IMR-90 (cell line): Measurements from ENCODE around the gene FAM216B. TPM values are rescaled to one million over a fixed set of nuclear protein-coding genes. Genes with fewer than 3 reads are reported as not detected.
A peak's percentile ranks its signal among the peaks of the same experiment; 100 is the strongest.

Experiments
- ATAC-seq: fragments of 200-7000 bp; cut with Tn5 transposase; 2 replicates; pipeline ENCODE4 v1.9.1; 2020; ENCODE audit warnings: low read depth, mild to moderate bottlenecking, moderate library complexity
- BruUV-seq: library from RNA; stranded (reverse); fragments of 400-500 nt; replicated peaks from 2 replicates; lab custom pipeline; 2021; lab: Mats Ljungman, UMichigan
- CTCF ChIA-PET: fragments of 300-600 bp; formaldehyde crosslinking; extraction: SDS; loops from one replicate; lab custom pipeline; 2021; ENCODE audit warnings: antibody characterized with exemption; lab: Yijun Ruan, JAX
- POLR2A ChIA-PET: fragments of 300-600 bp; sonication (Branson Sonifier 250); formaldehyde crosslinking; loops from one replicate; lab custom pipeline; 2022; ENCODE audit warnings: antibody characterized with exemption; ENCODE audit not compliant: unreplicated experiment; lab: Charles Lee
- DNase-seq: peaks from one replicate; pipeline ENCODE4 v3.0.0; 2013
- H2AFZ ChIP-seq: replicated peaks from 2 replicates; pipeline ENCODE3; 2013; ENCODE audit warnings: low read length, mild to moderate bottlenecking; ENCODE audit not compliant: poor library complexity
- H2AK5ac ChIP-seq: 2 replicates; pipeline ENCODE4 v1.6.1; 2013; ENCODE audit warnings: low read depth, low read length, inconsistent platforms
- H2AK9ac ChIP-seq: replicated peaks from 2 replicates; pipeline ENCODE3; 2013; ENCODE audit warnings: mild to moderate bottlenecking, low read depth, low read length, moderate library complexity; ENCODE audit not compliant: poor library complexity
- H2BK120ac ChIP-seq: 2 replicates; pipeline ENCODE4 v1.6.1; 2013; ENCODE audit warnings: low read depth, low read length, inconsistent platforms
- H2BK15ac ChIP-seq: 3 replicates; pipeline ENCODE4 v1.6.1; 2013; ENCODE audit warnings: low read depth, low read length, inconsistent platforms
- H2BK20ac ChIP-seq: 2 replicates; pipeline ENCODE4 v1.6.1; 2013; ENCODE audit warnings: low read depth, mild to moderate bottlenecking, inconsistent platforms, low read length, moderate library complexity
- H2BK5ac ChIP-seq: 2 replicates; pipeline ENCODE4 v1.6.1; 2013; ENCODE audit warnings: mild to moderate bottlenecking, low read depth, low read length, inconsistent platforms; ENCODE audit not compliant: poor library complexity, severe bottlenecking
- H3K14ac ChIP-seq: replicated peaks from 2 replicates; pipeline ENCODE4 v1.6.1; 2013; ENCODE audit warnings: low read depth, low read length, inconsistent platforms
- H3K18ac ChIP-seq: 2 replicates; pipeline ENCODE4 v1.6.1; 2013; ENCODE audit warnings: low read depth, low read length, control low read depth
- H3K23ac ChIP-seq: 2 replicates; pipeline ENCODE4 v1.6.1; 2013; ENCODE audit warnings: low read depth, low read length, inconsistent platforms
- H3K27ac ChIP-seq: 2 replicates; pipeline ENCODE4 v1.5.1; 2013; ENCODE audit warnings: mild to moderate bottlenecking, control low read depth, low read length; ENCODE audit not compliant: insufficient read depth
- H3K27me3 ChIP-seq: 2 replicates; pipeline ENCODE4 v1.6.1; 2013; ENCODE audit warnings: low read length; ENCODE audit not compliant: control insufficient read depth, insufficient read depth
- H3K36me3 ChIP-seq: 2 replicates; pipeline ENCODE4 v1.6.1; 2013; ENCODE audit warnings: low read length, mixed read lengths; ENCODE audit not compliant: control insufficient read depth, insufficient read depth
- H3K4ac ChIP-seq: 2 replicates; pipeline ENCODE4 v1.6.1; 2013; ENCODE audit warnings: low read depth, low read length, inconsistent platforms
- H3K4me1 ChIP-seq: 2 replicates; pipeline ENCODE4 v1.6.1; 2013; ENCODE audit warnings: low read length, mixed read lengths; ENCODE audit not compliant: control insufficient read depth, insufficient read depth
- H3K4me2 ChIP-seq: 2 replicates; pipeline ENCODE4 v1.6.1; 2013; ENCODE audit warnings: low read depth, mild to moderate bottlenecking, control low read depth, low read length, moderate library complexity
- H3K4me3 ChIP-seq: 2 replicates; pipeline ENCODE4 v1.5.1; 2013; ENCODE audit warnings: low read depth, mild to moderate bottlenecking, control low read depth, low read length, moderate library complexity; ENCODE audit not compliant: insufficient read depth
- H3K56ac ChIP-seq: 2 replicates; pipeline ENCODE4 v1.6.1; 2013; ENCODE audit warnings: low read length, inconsistent platforms; ENCODE audit not compliant: insufficient read depth; ENCODE audit errors: extremely low read depth
- H3K79me1 ChIP-seq, 2 experiments: 2 replicates each; pipeline ENCODE4 v1.6.1; 2013; ENCODE audit warnings: low read length in 2 of 2, inconsistent platforms in 1 of 2, low read depth in 1 of 2
- H3K9ac ChIP-seq: 2 replicates; pipeline ENCODE4 v1.6.1; 2013; ENCODE audit warnings: low read depth, low read length, control low read depth
- H3K9me1 ChIP-seq: 2 replicates; pipeline ENCODE4 v1.6.1; 2013; ENCODE audit warnings: low read length, inconsistent platforms; ENCODE audit not compliant: insufficient read depth
- H3K9me3 ChIP-seq: 2 replicates; pipeline ENCODE4 v1.6.1; 2013; ENCODE audit warnings: low read length; ENCODE audit not compliant: control insufficient read depth, insufficient read depth
- H4K20me1 ChIP-seq: 2 replicates; pipeline ENCODE4 v1.6.1; 2013; ENCODE audit warnings: low read length, inconsistent platforms; ENCODE audit not compliant: insufficient read depth
- H4K5ac ChIP-seq: 2 replicates; pipeline ENCODE4 v1.6.1; 2013; ENCODE audit warnings: mild to moderate bottlenecking, low read depth, low read length, control low read depth
- H4K8ac ChIP-seq, 2 experiments: 2 replicates each; pipeline ENCODE4 v1.6.1; 2013; ENCODE audit warnings: low read depth in 2 of 2, low read length in 2 of 2, control low read depth in 1 of 2, inconsistent platforms in 1 of 2
- H4K91ac ChIP-seq: 2 replicates; pipeline ENCODE4 v1.6.1; 2013; ENCODE audit warnings: low read depth, low read length, inconsistent platforms; ENCODE audit not compliant: insufficient read depth
- BHLHE40 ChIP-seq: fragments of 150-350 bp; IDR thresholded peaks from 2 replicates; pipeline ENCODE4 v1.6.1; 2016; ENCODE audit warnings: mild to moderate bottlenecking, low read depth, low read length
- FOS ChIP-seq: fragments of 150-350 bp; IDR thresholded peaks from 2 replicates; pipeline ENCODE4 v1.6.1; 2016; ENCODE audit warnings: low read depth, low read length
- MAZ ChIP-seq: IDR thresholded peaks from 2 replicates; pipeline ENCODE4 v1.6.1; 2012; ENCODE audit warnings: low read depth, mild to moderate bottlenecking, low read length, improper control_type of control experiment, moderate library complexity, borderline replicate concordance
- MXI1 ChIP-seq: IDR thresholded peaks from 2 replicates; pipeline ENCODE4 v1.6.1; 2012; ENCODE audit warnings: low read depth, mild to moderate bottlenecking, low read length, moderate library complexity, borderline replicate concordance
- POLR2A ChIP-seq: IDR thresholded peaks from 2 replicates; pipeline ENCODE4 v1.6.1; 2012; ENCODE audit warnings: mild to moderate bottlenecking, low read depth, low read length
- RCOR1 ChIP-seq: IDR thresholded peaks from 2 replicates; pipeline ENCODE4 v1.6.1; 2012; ENCODE audit warnings: mild to moderate bottlenecking, low read length, improper control_type of control experiment; ENCODE audit not compliant: insufficient replicate concordance
- SMC3 ChIP-seq: fragments of 150-350 bp; IDR thresholded peaks from 2 replicates; pipeline ENCODE4 v1.6.1; 2016; ENCODE audit warnings: low read depth, mild to moderate bottlenecking, antibody characterized with exemption, low read length, moderate library complexity
- WGBS, 2 experiments: methylation state at CpG; one replicate each; pipeline versions ENCODE4 v1.1.5 to v1.1.7; 2013; ENCODE audit warnings: missing lambda C conversion rate in 2 of 2; ENCODE audit not compliant: insufficient read length in 1 of 2; ENCODE audit errors: extremely low coverage in 2 of 2; 5-methylcytosine and 5-hydroxymethylcytosine counted together
- dilution Hi-C: fragments of 300-500 bp; cut with HindIII; formaldehyde crosslinking; loops from one replicate; pipeline ENCODE4 v1.14.3; 2018; ENCODE audit warnings: low sequenced_read_pairs; ENCODE audit not compliant: unreplicated experiment
- in situ Hi-C: fragments of 300-500 bp; cut with MboI; formaldehyde crosslinking; loops from 3 replicates; pipeline ENCODE4 v1.14.3; 2019; ENCODE audit warnings: low sequenced_read_pairs, inconsistent platforms, mixed read lengths
- intact Hi-C: fragments of 100-400 bp; cut with micrococcal nuclease; formaldehyde crosslinking; loops from 2 replicates; pipeline ENCODE4 v1.10.0; 2022
- polyA plus RNA-seq, 3 experiments: library from polyadenylated mRNA; depleted of rRNA; stranded (reverse); fragments of >200 nt; gene quantifications; 2 replicates each; pipeline ENCODE4 v1.2.3, GENCODE V29; 2012; ENCODE audit warnings: low replicate concordance in 1 of 3
- total RNA-seq: library from RNA; depleted of rRNA; stranded (reverse); fragments of >200 nt; gene quantifications from 2 replicates; pipeline ENCODE4 v1.2.3, GENCODE V29; 2012
- TF ChIP-seq, protein P1 (sequence below): conservative IDR thresholded peaks from 2 replicates; pipeline ENCODE4 v1.5.1; 2012; ENCODE audit warnings: mild to moderate bottlenecking, low read depth, low read length, improper control_type of control experiment
- TF ChIP-seq, protein P2 (sequence below): fragments of 150-350 bp; IDR thresholded peaks from 2 replicates; pipeline ENCODE4 v1.6.1; 2017; ENCODE audit warnings: mild to moderate bottlenecking, antibody characterized with exemption, low read length, low read depth

The FAM216B gene
- total and polyA plus RNA-seq, 2 of the 4 experiments (the other 2 are of a cell fraction): not detected

DNA sequence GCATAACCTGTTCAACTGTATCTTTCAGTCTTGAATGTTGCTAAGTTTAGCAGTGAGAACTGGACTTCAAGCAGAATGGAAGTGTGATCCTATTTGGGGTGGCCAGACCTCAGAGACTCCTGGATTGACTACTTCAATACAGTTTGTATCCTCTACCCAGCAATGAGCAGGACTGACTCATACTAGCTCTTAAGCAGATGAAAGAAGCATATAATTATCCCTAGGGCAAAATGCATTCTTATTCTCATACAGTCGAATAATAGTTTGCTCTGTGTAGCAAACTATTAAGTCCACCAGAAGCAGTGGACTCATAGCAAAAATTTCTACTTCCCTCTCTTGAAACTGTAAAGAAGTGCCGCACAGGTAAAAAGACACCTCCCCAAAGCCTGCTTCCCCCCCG lies 46.4 kb upstream of the FAM216B start:
- Histone ChIP-seq H2BK5ac (no peak overlapping the region), H2BK15ac (no peak overlapping the region), H3K23ac (no peak overlapping the region), H3K14ac (no peak overlapping the region), H3K56ac (no peak overlapping the region), H4K5ac (no peak overlapping the region), H3K9me1 (no peaks in the 10 kb centered on the region; the same call in 1 of the 2 replicates), H3K27me3 (no peaks in the 10 kb centered on the region), H4K20me1 (no peaks in the 10 kb centered on the region), H2AFZ (no peak overlapping the region), H3K79me1 (no peaks in the 10 kb centered on the region), H2BK120ac (no peak overlapping the region), H3K4me1 (no peaks in the 10 kb centered on the region), H2BK20ac (no peak overlapping the region), H2AK9ac (no peak overlapping the region), H4K91ac (no peak overlapping the region), H3K9ac (no peak overlapping the region), H3K27ac (no peak overlapping the region), H3K9me3 (no peaks in the 10 kb centered on the region), H3K4me3 (no peak overlapping the region), H3K36me3 (no peaks in the 10 kb centered on the region), H3K4ac (no peak overlapping the region), H4K8ac (no peak overlapping the region), H3K4me2 (no peak overlapping the region), H2AK5ac (no peak overlapping the region), H3K18ac (no peak overlapping the region)
- in situ Hi-C loops: no loop called here
- DNase-seq (peak; percentile 30), ATAC-seq (peak; percentile 42)
- intact Hi-C loops: no loop called here
- ChIA-PET CTCF (no interaction called here), POLR2A (no interaction called here)
- no peak for TF ChIP-seq RCOR1
- no peak for TF ChIP-seq BHLHE40
- TF ChIP-seq MAZ: no peak
- TF ChIP-seq, protein P1, sequence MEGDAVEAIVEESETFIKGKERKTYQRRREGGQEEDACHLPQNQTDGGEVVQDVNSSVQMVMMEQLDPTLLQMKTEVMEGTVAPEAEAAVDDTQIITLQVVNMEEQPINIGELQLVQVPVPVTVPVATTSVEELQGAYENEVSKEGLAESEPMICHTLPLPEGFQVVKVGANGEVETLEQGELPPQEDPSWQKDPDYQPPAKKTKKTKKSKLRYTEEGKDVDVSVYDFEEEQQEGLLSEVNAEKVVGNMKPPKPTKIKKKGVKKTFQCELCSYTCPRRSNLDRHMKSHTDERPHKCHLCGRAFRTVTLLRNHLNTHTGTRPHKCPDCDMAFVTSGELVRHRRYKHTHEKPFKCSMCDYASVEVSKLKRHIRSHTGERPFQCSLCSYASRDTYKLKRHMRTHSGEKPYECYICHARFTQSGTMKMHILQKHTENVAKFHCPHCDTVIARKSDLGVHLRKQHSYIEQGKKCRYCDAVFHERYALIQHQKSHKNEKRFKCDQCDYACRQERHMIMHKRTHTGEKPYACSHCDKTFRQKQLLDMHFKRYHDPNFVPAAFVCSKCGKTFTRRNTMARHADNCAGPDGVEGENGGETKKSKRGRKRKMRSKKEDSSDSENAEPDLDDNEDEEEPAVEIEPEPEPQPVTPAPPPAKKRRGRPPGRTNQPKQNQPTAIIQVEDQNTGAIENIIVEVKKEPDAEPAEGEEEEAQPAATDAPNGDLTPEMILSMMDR: no peak
- TF ChIP-seq, protein P2, sequence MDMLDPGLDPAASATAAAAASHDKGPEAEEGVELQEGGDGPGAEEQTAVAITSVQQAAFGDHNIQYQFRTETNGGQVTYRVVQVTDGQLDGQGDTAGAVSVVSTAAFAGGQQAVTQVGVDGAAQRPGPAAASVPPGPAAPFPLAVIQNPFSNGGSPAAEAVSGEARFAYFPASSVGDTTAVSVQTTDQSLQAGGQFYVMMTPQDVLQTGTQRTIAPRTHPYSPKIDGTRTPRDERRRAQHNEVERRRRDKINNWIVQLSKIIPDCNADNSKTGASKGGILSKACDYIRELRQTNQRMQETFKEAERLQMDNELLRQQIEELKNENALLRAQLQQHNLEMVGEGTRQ: no peak
- TF ChIP-seq SMC3: no peak
- TF ChIP-seq FOS: no peak
- no peak for TF ChIP-seq POLR2A
- TF ChIP-seq MXI1: no peak
- no CpG with 5 or more reads among the region's 3 CpGs for WGBS, 2 experiments
- dilution Hi-C loops: no loop called here
- BruUV-seq: no TSS peak
